ENCODE measurements around the gene SERPINB1.
"Not testable (repeated sequence)": the region's sequence is repeated elsewhere in the genome, so short reads cannot be mapped to it uniquely, and the experiment has no call there.

The SERPINB1 gene

GRCh38 chr6:2810092-2810671 is 31.5 kb downstream of the SERPINB1 start:
- FAIRE-seq = no peak

- no peak for FAIRE-seq
Measured at GRCh38 chr6:2809015-2809414, 32.6 kb downstream of the SERPINB1 start.

- no peak for FAIRE-seq
Measured at GRCh38 chr6:2807342-2808090, 34.1 kb downstream of the SERPINB1 start.

DNA sequence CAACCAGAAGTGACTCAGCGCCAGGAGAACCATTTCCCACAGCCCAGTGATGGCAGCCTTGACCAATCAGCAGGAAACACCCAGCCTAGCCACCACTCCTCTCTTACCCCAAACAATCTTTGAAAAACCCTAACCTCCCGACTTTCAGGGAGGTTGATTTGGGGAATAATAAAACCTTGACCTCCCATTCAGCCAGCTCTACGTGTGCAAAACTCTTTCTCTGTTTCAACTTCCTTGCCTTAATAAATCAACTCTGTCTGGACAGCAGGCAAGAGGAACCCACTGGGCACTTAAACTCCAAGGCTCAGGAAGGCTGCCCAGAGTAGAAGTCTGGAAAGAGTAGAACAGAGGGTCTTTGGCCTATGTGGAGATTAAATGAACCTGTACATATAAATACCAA is 35.0 kb downstream of the SERPINB1 start:
- FAIRE-seq = no peak

GRCh38 chr6:2805031-2805430 is 36.6 kb downstream of the SERPINB1 start:
- no peak for FAIRE-seq

GRCh38 chr6:2804516-2804915 is 37.1 kb downstream of the SERPINB1 start:
- no peak for FAIRE-seq

DNA sequence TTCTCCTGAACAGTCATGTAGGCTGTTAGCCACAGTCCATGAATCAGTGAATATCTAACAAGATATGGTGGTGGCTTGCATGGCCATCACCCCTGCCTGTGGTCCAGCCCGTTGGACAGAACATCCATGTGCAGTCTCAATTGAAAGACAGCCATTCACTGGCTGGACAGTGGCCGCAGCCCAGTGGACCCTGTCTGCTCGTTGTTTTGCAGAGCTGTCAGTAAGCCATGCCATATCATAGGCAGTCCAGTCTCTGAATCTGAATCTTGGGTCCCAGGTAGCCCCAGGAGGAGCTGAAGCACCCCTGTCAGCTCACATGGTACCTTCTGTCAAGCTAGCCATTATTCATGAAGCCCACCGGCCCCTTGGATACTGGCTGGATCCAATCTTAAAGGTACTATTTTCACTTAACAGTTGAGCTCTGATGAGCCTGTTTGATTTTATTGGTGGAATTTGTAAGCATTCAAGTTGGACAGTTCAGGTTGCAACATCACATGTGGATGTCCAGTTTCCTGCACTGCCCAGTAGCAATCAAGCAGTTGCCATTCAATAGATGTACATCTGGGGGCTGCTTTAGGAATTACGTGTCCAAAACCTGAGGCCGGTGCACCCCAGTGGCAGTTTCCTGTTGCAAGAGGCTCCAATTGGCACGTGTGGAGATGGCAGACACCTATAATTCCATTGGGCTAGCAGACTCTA is 37.8 kb downstream of the SERPINB1 start:
- FAIRE-seq = no peak

- FAIRE-seq = no peak
Measured at GRCh38 chr6:2802521-2803060, 39.1 kb downstream of the SERPINB1 start.

DNA sequence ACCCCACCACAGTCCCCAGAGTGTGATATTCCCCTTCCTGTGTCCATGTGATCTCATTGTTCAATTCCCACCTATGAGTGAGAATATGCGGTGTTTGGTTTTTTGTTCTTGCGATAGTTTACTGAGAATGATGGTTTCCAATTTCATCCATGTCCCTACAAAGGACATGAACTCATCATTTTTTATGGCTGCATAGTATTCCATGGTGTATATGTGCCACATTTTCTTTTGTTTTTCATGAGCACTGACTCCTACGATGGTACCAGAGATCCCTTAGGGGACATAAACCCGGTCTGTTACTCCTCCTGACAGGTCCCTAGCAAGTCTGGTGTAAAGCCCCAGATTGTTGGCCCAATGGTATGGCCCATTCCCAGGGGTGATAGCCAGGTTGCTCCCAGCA is 40.0 kb downstream of the SERPINB1 start:
- FAIRE-seq = not testable (repeated sequence)

- FAIRE-seq = no peak
Measured at GRCh38 chr6:2800552-2801316, 40.9 kb downstream of the SERPINB1 start.

DNA sequence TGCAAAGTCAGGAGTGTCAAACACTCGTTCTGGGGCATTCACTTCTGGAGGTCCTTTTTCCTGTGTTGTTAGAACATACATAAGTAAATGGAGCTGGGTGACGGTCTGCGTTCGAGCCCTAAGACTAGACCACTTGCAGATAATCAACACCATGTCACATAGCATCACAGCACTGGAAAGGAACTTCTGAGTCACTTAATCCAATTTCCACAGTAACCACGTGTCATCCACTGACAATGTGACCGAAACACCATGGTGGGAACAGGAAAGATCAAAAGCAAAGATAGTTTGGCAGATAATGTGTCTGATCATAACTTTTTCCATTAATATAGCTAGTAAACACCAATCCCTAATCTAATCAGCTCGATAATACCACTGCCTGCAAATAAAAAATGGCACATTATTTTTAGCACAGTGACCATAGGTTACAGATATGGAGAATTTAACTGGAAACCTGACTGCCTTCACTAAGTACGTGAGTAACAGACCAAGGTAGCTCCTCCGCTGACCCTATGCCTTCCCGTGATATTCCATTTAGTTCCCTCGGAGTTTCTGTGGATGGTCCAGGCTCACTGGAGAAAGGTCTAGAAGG is 41.6 kb downstream of the SERPINB1 start:
- no peak for FAIRE-seq

- FAIRE-seq = no peak
Measured at GRCh38 chr6:2798586-2799134, 43.0 kb downstream of the SERPINB1 start.

DNA sequence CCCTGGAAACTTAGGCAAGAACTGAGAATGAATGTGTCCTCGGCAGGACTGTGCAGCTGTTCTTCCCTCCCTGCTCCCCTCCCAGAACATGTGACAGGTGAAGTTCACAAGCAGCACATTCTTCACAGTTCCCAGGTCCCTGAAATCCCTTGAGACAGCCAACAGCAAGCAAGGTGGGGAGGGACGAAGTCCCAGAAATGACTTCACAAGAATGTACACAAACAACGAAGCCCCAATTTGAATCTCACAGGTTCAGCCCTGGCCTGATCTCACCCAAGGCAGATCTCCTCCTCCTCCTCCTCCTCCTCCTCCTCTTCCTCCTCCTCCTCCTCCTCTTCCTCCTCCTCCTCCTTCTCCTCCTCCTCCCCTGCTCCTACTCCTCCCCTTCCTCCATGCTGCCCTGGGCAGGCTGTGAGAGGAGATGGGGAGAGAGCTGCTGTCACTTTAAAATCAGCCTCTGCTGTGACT is 44.1 kb downstream of the SERPINB1 start:
- FAIRE-seq = no peak

GRCh38 chr6:2796861-2797260 is 44.8 kb downstream of the SERPINB1 start:
- FAIRE-seq = no peak

- FAIRE-seq = no peak
Measured at GRCh38 chr6:2795956-2796355, 45.7 kb downstream of the SERPINB1 start.

GRCh38 chr6:2795162-2795561 is 46.5 kb downstream of the SERPINB1 start:
- no peak for FAIRE-seq

- no peak for FAIRE-seq
Measured at GRCh38 chr6:2794171-2794730, 47.4 kb downstream of the SERPINB1 start.

DNA sequence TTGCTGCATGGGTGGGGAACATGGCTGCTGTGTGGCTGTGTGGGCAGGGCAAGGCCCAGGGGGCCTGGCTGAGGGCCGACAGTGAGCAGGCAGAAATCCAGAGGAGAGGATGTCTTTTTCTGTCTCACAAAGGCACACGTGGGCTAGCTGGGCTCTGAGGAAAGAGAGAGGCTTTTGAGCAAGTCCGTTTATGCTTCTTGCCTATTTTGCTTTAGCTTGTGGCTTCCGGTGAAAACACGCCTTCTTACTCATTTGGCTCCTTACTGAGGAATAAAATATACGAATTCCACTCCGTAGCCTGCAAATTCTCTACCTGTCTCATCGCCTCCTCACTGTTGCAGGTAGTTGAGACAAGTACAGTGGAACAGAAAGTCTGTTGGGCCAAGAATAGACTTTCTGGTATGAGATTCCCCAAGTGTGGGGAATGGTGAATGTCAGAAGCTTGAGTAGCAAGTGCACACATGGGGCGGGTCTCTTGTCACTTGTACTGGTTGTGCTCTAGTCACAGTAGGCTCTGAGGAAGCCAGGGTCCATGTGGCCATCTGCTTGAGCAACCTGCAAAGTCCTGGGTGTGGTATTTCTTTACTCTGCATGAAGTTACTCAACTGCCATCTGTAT is 48.0 kb downstream of the SERPINB1 start:
- no peak for FAIRE-seq

GRCh38 chr6:2792330-2793110 is 49.1 kb downstream of the SERPINB1 start:
- FAIRE-seq = no peak

DNA sequence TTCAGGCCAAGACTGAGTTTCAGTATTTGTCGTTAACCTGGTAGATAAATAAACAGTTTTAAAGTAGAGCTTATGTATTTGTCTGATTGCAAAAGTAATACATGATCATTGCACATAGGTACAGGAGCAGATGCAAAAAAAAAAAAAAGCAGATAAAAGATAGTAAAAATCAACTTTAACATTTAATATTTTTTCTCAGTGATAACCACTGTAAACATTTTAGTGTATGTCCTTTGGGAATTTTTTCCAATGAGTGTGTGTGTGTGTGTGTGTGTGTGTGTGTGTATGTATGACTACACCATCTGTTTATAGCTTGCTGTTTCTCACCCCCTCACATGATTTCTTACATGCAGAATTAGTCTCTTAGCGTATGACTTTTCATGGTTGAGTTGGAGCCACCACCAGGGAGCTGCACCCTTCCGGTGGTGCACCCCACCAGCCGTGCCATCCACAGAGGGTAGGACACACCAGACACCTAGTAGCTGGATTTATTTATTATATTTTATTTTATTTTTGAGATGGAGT is 50.2 kb downstream of the SERPINB1 start:
- no peak for FAIRE-seq
